GM12878 (cell line): ENCODE measurements around the gene F7.

Experiments
- CEBPZ ChIP-seq: fragments of 150-350 bp; IDR thresholded peaks from 2 replicates; pipeline ENCODE4 v1.6.1; 2016; ENCODE audit warnings: low read depth, low read length
- CREB1 ChIP-seq: IDR thresholded peaks from 2 replicates; pipeline ENCODE4 v1.6.1; 2012; ENCODE audit warnings: low read depth, mild to moderate bottlenecking, inconsistent platforms
- CTCF ChIP-seq, 3 experiments: IDR thresholded peaks in 2 of 3; conservative IDR thresholded peaks in 1 of 3; 2 replicates each; pipeline ENCODE4 v1.5.1; 2011; ENCODE audit warnings: low read depth in 3 of 3, low read length in 3 of 3, mild to moderate bottlenecking in 3 of 3, control low read depth in 2 of 3, moderate library complexity in 2 of 3, inconsistent platforms in 1 of 3, mixed read lengths in 1 of 3; ENCODE audit not compliant: control insufficient read depth in 2 of 3, insufficient read depth in 1 of 3; ENCODE audit errors: extremely low read depth in 1 of 3
- EZH2 ChIP-seq: IDR thresholded peaks from 2 replicates; pipeline ENCODE4 v1.6.1; 2012; ENCODE audit warnings: low read depth, mild to moderate bottlenecking, control low read depth, inconsistent platforms, low read length, borderline replicate concordance; ENCODE audit not compliant: control insufficient read depth
- GATAD2B ChIP-seq: fragments of 450-650 bp; conservative IDR thresholded peaks from 2 replicates; pipeline ENCODE4 v1.6.1; 2017; ENCODE audit warnings: low read depth, mild to moderate bottlenecking, moderate library complexity
- JUND ChIP-seq: IDR thresholded peaks from 2 replicates; pipeline ENCODE4 v1.6.1; 2012; ENCODE audit warnings: low read depth, mild to moderate bottlenecking, low read length, improper control_type of control experiment, moderate library complexity
- NRF1 ChIP-seq: conservative IDR thresholded peaks from 2 replicates; pipeline ENCODE4 v1.6.1; 2011; ENCODE audit warnings: mild to moderate bottlenecking, low read depth, low read length, improper control_type of control experiment
- POLR2AphosphoS5 ChIP-seq: IDR thresholded peaks from 2 replicates; pipeline ENCODE4 v1.6.1; 2011; ENCODE audit warnings: mild to moderate bottlenecking, low read length, inconsistent platforms
- SIX5 ChIP-seq: IDR thresholded peaks from 2 replicates; pipeline ENCODE4 v1.6.1; 2011; ENCODE audit warnings: mild to moderate bottlenecking, low read depth, low read length, moderate library complexity; ENCODE audit not compliant: severe bottlenecking
- TAF1 ChIP-seq: IDR thresholded peaks from 2 replicates; pipeline ENCODE4 v1.6.1; 2011; ENCODE audit warnings: mild to moderate bottlenecking, low read depth, low read length, borderline replicate concordance
- USF1 ChIP-seq: IDR thresholded peaks from 2 replicates; pipeline ENCODE4 v1.6.1; 2011; ENCODE audit warnings: borderline replicate concordance, low read depth, mild to moderate bottlenecking, moderate library complexity, mixed read lengths, low read length; ENCODE audit not compliant: insufficient read depth; ENCODE audit errors: extremely low read length
- YY1 ChIP-seq: IDR thresholded peaks from 2 replicates; pipeline ENCODE4 v1.6.1; 2011; ENCODE audit warnings: low read depth, mild to moderate bottlenecking, low read length
- TF ChIP-seq, protein P1 (sequence below): fragments of 450-650 bp; IDR thresholded peaks from 2 replicates; pipeline ENCODE4 v1.6.1; 2016; ENCODE audit warnings: mild to moderate bottlenecking, moderate library complexity, borderline replicate concordance
- TF ChIP-seq, protein P2 (sequence below): IDR thresholded peaks from 2 replicates; pipeline ENCODE4 v1.6.1; 2012; ENCODE audit warnings: mild to moderate bottlenecking, low read depth, low read length

DNA sequence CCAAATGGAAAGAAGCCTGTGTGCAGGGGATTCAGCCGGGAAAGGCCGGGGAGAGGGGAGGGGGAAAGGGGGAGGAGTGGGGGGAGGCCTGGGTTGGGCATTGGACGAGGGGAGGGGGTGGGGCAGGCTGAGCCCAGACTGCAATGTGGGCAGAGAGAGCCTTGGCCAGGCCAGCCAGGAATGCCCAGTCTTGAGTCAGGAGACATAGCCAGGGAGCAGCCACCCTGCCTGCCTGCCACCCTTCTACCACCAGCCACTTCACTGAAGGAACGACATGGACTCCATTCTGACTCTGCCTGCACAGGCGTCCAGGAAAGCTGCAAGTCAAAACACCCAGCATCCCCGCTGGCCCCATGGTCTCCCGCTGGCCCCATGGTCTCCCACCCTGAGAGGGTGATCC lies 53.4 kb downstream of the F7 start:
- no peak for TF ChIP-seq CTCF (IDR thresholded peaks at IDR 0.05 in 2 of 3, conservative IDR thresholded peaks at IDR 0.05 in 1 of 3; ENCODE audit: control insufficient read depth in 2 of 3, extremely low read depth in 1 of 3, insufficient read depth in 1 of 3, low read depth in 3 of 3, low read length in 3 of 3)
- no peak for TF ChIP-seq EZH2
- no peak for TF ChIP-seq POLR2AphosphoS5
- no peak for TF ChIP-seq YY1
- no peak for TF ChIP-seq CEBPZ
- no peak for TF ChIP-seq TAF1
- TF ChIP-seq, protein P1, sequence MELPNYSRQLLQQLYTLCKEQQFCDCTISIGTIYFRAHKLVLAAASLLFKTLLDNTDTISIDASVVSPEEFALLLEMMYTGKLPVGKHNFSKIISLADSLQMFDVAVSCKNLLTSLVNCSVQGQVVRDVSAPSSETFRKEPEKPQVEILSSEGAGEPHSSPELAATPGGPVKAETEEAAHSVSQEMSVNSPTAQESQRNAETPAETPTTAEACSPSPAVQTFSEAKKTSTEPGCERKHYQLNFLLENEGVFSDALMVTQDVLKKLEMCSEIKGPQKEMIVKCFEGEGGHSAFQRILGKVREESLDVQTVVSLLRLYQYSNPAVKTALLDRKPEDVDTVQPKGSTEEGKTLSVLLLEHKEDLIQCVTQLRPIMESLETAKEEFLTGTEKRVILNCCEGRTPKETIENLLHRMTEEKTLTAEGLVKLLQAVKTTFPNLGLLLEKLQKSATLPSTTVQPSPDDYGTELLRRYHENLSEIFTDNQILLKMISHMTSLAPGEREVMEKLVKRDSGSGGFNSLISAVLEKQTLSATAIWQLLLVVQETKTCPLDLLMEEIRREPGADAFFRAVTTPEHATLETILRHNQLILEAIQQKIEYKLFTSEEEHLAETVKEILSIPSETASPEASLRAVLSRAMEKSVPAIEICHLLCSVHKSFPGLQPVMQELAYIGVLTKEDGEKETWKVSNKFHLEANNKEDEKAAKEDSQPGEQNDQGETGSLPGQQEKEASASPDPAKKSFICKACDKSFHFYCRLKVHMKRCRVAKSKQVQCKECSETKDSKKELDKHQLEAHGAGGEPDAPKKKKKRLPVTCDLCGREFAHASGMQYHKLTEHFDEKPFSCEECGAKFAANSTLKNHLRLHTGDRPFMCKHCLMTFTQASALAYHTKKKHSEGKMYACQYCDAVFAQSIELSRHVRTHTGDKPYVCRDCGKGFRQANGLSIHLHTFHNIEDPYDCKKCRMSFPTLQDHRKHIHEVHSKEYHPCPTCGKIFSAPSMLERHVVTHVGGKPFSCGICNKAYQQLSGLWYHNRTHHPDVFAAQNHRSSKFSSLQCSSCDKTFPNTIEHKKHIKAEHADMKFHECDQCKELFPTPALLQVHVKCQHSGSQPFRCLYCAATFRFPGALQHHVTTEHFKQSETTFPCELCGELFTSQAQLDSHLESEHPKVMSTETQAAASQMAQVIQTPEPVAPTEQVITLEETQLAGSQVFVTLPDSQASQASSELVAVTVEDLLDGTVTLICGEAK: no peak
- TF ChIP-seq USF1: no peak
- TF ChIP-seq CREB1: no peak
- no peak for TF ChIP-seq NRF1
- no peak for TF ChIP-seq GATAD2B
- TF ChIP-seq JUND: no peak
- TF ChIP-seq, protein P2, sequence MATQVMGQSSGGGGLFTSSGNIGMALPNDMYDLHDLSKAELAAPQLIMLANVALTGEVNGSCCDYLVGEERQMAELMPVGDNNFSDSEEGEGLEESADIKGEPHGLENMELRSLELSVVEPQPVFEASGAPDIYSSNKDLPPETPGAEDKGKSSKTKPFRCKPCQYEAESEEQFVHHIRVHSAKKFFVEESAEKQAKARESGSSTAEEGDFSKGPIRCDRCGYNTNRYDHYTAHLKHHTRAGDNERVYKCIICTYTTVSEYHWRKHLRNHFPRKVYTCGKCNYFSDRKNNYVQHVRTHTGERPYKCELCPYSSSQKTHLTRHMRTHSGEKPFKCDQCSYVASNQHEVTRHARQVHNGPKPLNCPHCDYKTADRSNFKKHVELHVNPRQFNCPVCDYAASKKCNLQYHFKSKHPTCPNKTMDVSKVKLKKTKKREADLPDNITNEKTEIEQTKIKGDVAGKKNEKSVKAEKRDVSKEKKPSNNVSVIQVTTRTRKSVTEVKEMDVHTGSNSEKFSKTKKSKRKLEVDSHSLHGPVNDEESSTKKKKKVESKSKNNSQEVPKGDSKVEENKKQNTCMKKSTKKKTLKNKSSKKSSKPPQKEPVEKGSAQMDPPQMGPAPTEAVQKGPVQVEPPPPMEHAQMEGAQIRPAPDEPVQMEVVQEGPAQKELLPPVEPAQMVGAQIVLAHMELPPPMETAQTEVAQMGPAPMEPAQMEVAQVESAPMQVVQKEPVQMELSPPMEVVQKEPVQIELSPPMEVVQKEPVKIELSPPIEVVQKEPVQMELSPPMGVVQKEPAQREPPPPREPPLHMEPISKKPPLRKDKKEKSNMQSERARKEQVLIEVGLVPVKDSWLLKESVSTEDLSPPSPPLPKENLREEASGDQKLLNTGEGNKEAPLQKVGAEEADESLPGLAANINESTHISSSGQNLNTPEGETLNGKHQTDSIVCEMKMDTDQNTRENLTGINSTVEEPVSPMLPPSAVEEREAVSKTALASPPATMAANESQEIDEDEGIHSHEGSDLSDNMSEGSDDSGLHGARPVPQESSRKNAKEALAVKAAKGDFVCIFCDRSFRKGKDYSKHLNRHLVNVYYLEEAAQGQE: no peak
- TF ChIP-seq SIX5: no peak
